NCI-H2196 treated with DMSO at 0.1 percent for 48 hours (cell line): Measurements from ENCODE around the gene POLR3G.

Source experiments
- DNase-seq: peaks from one replicate; lab custom pipeline; 2025; ENCODE audit not compliant: unreplicated experiment; lab: John Stamatoyannopoulos, UW

The POLR3G gene

DNA sequence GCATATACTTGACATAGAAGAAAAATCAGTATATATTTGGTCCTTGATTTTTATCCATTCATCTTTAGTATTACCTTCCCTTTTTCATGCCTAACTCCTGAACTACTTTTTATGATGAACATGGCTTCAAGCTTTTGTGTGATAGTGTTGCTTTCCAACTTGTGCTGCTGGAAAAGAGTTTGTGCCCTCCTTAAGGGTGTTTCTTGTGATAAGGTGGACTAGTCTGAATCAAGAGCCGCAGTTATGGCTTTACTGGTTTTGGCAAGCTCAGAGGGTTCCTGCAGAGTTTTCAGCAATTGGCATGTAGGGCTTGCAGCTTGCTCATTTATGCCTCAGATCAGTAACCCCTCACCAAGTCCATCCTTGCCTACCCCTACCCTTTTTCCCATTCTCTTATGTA lies 20.5 kb downstream of the POLR3G start:
- DNase-seq, result no peak

DNA sequence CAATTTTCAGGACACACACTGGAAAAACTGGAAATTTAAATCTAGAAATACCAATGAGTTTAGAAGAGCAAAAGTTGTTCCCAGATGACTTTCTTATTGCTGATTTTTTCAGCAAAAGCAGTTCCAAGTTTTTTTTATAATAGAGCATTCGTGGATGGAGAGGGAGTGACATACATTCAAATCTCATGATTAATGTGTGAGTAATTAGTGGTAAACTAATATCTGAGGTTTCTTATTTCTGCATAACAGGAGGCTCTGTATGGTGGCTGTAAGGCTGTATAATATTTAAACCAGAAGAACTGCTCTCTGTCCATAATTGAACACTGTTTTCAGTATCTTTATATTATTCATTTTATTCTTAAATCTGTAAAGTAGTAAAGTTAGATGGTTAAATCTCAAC lies 28.9 kb downstream of the POLR3G start:
- no peak for DNase-seq

DNA sequence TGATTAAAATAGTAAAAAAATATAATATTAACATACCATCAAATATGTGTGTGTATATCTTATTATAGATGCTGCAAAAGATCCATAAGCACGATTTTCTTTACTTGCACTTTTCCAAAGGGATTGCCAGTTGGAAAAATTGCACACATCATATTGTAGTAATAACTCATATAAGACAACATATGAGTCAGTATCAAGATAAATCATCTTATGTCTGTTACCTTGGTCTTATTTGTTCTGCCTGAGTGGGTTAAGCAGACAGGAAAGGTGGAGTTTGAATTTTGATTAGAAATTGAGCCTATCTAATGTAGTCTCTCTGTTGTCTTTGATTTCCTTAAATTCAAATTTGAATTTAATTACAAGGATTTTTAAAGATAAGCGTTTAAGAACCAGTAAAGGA lies 30.1 kb downstream of the POLR3G start:
- DNase-seq, result no peak

DNA sequence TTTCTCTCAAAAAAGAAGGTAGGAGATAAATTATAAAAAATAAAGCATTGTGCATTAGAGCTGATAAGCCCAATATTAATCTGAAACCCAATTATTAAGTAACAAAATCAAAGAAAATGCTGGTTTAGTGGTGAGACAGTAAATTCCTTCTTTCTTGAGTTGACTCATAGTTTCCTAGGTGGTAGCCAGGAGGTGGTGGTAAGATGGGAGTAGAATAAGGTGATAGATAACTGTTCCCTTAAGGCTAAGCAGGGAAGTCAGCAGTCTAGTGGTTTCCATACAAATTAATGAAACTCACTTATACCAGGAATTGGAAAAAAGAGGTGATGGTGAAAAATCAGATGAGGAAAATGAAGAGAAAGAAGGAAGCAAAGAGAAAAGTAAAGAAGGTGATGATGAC lies 31.6 kb downstream of the POLR3G start:
- no peak for DNase-seq

DNA sequence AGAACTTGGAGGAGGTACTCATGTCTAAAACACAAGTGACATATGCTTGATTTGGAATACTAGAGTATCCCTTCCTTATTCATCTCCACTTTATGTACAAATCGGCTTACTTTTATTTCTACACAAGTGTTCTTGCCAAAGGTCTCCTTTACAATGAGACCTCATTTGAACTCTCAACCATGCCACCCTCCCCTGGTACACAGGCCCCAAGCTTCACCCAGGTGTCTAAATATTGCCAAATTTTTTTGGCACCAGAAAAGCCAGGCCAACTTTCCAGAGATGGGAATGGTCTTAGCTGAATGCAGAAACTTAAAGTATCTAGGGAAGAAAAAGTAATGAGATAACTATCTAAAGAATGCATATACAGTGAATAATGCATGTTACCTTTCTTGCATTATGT lies 35.8 kb downstream of the POLR3G start:
- DNase-seq, result no peak

DNA sequence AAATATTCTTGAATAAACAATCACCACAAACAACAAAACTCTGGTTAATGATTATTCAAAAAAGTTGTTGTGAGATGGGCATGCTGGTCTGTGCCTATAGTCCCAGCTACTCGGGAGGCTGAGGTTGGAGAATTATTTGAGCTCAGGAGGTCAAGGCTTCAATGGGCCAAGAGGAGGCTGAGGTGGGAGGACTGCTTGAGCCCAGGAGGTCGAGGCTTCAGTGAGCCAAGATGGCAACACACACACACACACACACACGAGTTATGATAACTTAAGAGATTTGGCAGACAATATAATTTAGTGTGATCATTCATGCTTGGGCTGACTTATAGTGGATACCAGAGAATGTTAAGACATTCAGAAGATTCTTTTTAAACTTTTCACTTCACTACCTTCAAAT lies 39.9 kb downstream of the POLR3G start:
- DNase-seq, result no peak

DNA sequence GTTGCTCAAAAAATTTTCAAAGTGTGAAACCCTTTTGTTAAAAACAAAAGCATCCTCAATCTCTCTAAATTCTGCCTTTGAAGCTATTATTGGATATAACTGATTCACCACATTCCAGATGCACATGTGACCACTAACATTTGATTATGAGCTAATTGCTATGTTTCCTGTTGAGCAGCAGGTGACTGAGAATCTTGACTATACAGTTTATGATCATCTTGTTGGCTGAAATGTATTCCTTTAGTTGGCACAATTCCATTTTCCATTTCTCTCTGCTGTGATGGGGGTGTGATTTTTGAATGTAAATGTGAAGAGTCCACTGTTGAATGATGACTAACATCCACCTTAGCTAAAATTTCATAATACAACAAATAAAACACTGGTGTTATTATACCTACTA lies 44.0 kb downstream of the POLR3G start:
- peak; percentile 15 for DNase-seq

DNA sequence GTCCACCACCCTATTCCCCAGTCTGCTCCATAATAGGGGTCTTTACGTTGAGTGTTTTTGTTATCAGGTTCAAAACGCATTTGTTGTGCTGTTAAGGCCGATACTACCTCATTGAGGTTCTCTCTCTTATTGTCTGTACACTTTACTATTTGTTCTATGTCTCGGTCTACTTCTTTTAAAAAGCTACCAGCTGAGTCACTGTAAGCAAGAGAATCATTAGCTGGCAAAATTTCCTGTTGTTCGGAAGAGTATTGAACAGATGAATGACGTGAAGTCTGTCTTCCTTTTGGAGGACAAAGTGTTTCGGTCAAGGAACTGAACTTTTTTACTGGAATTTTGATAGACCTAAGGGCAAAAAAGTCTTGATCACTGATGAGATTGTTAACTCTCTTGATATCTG lies 44.4 kb downstream of the POLR3G start:
- DNase-seq, result no peak

DNA sequence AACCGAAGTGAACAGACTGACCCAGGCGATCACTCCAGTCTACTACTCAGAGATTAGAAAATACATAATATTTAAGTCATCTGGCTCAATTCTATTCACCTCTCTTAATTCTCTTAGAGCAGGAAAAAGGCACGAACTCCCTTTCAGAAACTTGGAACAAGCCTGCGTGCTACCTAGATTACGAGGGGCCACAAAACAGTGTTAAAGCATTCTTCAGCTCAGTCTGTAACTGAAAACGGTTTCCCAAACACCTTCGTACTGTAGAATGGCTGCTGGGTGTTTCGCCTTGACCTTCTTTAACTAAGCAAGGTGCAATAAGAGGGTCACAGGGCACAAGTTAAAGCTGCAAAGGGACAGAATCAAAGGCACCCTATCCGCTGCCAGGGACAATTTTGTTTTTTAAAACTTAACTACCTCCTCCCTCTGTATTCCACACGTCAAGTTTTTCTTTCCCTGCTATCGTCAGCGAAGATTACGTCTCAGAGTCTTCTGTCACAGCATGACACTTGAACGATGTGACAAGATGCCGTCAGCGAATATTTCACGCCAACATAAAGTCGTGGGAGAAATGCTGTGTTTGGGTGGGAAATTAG lies 54.0 kb downstream of the POLR3G start:
- DNase-seq, result no peak

DNA sequence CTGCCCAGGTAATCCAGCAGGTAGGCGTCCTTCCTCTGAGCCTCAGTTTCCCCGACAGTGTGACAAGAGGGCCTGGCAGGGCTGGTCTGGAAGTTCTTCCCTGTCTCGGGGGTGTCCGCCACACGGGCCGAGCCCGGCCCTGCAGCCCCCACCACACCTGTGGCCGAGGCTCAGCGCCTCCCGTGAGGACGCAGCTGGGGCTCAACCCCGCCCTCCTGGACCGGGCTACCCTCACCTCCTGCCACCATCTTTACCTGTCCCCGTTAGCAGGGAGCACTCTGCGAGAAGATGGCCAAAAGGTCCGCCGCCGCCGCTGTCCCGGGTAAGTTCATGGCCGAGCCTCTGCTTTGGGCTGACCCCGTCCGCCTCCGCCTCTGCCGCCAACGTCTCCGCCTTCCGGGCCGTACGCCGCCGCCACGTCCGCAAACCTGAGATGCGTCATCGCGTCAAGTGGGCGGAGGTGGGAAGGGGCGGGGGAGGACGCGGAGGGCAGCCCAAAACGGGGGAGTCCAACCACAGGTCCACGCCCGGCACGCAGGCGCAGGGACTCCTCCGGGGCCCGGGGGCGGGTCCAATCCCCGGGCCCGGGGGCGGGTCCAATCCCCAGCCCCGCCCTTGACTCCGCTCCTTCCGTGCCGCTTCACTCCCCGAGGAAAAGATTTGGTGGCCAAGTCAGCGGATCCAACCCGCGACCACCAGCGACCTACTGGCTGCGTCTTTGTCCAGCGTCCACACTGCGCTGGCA lies 54.7 kb downstream of the POLR3G start, which contains the start of gene LYSMD3:
LYSMD3 (minus strand) TSS at position 391 of the 745 bp plus-strand sequence. CDS start 4,295 bp downstream, outside the sequence.
- peak; percentile 69 for DNase-seq

DNA sequence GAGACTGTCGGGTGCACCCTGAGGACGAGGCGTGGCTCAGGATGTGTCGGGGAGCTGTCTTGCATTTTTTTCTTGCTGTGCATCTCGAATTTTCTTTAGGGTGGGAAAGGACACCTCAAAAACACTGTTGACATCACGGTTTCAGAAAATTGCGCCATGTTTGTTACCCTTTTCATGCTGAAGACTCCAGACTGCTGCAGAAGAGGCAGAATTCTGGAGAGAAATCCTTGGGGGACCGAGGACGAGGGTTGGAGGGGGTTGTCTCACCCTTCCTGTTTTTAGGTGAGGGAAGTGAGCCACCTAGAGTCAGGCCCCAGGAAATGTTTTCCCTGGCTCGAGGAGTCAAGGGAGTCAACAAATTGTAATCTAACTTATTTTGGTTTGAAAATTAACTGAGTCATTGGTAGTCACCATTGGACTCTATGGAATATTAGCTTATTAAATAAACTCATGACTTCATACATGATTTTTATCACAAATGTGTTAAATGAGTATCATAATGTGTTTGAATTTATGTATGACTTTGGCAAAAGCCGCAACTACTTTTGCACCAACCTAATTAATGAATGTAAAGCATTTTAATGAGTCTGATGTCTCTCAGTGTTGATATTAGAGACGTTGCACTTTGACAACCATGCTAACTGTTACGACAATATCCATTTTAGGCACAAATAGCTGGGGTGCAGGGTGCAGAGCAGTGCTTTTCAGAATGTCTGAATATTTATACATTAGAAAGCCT lies 55.4 kb downstream of the POLR3G start:
- DNase-seq, result peak; percentile 6

DNA sequence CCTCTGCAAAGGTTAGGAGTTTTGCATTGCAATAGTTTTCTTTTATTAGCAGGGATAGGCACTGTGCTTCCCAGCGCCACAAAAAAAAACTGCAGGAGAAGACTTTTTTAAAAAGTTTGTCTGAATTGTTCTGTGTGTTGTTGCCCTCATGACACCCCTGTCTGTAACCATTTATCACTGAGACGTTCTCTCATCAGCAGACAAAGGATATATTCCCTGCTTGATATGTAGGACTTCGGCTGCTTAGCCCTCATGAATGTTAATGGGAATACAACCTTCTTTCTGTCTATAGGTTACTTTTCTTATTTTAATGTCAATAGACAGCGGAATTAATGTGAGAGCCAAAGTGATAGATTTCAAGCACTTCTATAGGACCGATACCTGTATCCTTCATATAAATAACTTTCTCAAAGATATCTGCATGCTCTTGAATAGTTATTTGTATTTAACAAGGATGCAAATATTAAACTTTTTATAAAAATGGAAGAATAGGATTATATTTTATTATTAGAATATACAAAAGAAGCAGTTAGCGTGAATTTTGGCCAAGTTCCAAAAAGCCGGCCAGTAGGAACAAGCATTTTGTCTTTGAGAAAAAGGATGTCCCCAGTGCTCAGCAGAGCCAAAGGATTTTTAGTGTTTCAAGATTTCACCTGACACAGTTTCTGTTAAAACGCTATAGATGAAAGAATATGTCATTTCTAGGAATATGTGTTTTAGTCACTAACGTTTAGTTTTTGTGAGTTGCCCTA lies 56.2 kb downstream of the POLR3G start:
- no peak for DNase-seq

DNA sequence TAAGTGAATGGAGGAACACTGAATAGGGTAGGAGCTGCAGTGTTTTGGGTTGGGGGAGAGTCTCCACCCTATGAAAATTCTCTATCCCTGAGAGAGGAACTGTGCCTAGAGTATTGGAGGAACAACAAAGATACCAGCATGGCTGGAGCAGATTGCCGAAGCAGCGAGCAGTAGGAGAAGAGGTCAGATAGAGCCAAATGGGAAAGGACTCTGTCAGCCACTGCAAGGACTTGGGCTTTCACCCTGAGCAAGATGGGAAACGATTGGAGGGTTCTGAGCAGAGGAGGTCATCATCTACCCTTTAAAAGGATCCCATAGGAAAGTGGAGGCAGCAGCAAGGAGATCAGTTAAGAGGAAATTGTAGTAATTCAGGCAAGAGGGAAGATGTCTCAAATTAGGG lies 59.1 kb downstream of the POLR3G start:
- DNase-seq, result no peak

DNA sequence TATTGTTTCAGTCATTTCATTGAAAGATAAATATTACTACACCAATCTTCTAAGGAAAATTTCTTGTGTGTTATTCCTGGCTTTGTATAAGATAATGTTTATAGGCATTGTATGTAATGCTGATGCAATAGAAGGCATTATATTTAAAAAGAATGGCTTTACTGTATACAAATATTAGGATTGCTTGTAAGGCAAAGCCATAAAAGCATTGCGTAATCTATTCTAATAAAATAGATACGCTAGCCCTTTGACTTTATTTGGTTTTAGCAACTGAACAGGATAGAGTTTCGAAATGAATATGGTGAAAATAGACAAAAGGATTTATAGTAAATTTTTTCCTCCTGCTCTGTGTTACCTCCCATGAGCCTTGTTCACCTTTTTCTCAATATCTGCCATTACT lies 60.3 kb downstream of the POLR3G start:
- no peak for DNase-seq

DNA sequence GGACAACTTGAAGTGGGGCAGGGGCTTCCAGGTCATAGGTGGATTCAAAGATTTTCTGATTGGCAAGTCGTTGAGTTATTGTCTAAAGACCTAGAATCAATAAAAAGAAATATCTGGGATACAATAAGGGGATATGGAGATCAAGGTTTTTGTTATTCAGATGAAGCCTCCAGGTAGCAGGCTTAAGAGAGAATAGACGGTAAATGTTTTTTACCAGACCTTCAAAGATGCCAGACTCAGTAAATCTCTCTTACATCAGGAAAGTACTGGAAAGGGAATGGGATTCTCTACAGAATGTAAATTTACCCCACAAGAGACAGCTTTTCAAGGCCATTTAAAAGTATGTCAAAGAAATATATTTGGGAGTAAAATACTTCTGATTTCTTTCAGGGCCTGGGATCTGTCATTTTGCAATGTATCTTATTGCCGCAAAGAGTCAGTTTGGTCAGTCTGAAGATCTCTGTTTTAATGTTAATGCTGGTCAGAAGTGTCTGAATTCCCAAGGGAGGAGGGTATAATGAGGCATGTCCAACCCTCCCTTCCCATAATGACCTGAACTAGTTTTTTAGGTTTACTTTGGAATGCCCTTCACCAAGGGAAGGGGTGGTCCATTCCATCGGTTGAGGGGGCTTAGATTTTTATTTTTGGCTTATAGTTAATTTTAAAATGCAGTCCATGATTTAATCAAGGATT lies 68.3 kb downstream of the POLR3G start:
- DNase-seq, result no peak

DNA sequence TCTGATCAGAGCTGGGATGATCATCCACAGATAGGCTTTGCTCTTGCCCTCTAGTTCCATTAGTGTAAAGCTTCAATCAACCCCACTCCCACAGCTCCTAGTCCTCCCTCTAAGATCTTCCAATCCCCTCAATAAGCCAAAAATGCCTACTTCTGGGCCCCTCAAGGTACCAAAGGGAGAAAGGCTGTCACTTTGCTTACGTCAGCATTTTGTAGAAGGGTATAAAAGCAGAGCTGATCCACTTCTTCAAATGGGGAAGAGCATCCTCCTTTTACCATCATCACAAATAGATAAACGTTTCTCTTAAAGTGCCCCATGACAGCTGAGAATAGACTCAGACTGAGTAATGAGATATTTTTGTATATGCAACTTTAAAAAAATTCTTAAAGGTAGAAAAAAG lies 70.8 kb downstream of the POLR3G start:
- no peak for DNase-seq

DNA sequence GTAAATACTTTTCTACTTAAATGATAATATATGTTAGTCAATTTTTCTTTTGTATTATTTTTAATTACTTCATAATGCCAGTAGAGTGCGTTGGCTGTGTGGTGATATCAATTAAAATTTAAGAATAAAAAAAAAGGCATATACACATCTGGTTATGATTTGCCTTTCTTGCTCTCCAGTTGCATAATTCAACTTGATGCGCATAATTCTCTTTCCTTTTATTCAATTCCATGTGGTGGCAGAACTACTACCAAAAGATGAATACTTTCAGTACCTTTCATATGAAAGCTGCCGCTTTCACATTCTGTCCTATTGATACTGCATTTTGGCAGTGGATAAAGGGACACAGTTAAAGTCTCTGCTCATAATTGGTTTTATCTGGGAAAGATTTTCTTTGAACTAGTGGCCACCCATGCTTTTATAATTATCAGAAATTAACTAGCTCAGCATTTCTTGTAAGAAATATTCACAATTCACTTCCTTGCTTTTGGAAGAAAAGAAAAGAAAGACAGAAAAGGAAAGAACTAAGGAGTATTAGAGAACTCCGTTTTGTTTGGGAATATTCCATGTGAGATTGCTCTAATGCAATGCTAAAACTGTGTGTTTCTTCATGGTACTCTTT lies 71.7 kb downstream of the POLR3G start:
- no peak for DNase-seq

DNA sequence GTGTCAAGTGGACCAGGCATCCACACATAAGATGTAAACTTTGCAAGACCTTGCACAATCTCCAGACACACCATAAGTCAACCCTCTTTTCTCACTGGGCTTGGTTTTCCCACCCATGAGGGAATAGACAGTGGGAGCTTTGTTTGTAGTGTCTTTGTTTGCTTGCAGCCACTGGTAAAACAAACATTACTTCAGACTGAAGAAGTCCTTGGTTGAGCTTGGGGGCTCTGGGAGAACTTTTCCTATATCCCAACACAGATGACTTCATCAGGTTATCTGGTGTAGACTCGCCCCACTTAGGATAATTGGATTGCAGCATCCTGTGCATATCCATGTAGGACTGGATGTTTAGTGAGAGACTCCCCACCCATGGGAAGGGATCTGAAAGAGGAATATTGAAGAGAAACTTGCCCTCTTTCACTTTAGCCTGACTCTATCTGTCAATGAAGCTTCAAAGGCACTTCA lies 72.4 kb downstream of the POLR3G start:
- DNase-seq, result no peak

DNA sequence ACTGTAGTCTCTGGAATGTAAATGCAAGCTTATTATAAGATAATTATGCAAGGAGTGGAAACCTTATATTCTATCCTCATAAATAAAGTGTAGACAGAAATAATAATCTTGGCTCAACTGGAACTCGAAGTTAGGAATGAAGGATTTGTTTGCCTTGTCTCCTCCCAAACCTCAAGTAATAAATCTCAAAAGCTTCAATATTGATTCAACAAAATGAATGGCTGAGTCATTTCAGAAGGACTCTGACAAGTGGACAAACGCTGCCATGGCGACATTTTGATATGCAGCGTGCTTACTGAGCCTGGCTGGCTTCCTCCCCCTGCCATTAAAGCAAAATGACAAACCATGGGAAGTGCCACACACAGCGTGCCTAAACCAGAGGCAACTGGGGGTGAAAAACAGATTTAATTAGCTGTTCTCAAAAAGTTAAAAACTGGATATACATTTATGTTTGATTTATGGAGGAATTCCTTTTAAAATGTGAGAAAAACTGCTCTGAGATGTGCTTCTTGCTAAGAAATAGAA lies 73.5 kb downstream of the POLR3G start:
- DNase-seq, result peak; percentile 7

DNA sequence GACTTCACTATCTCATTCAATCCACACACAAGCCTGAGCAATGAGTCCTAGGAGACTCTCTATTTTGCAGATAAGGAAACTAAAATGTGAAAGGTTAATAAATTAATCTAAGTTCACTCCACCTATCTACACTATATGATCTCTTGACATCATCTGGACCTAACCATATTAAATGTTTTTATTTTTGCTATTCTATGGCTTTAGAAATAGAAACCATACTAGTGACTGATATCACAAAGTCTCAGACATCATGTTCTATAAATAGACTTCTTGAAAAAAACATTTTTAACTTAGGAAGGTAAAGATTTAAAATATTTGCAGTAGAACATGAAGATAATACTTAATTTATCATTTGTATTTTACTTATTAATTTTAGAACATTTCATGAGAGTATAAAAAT lies 74.6 kb downstream of the POLR3G start:
- DNase-seq, result no peak
